OCI-LY7 (cell line): ENCODE data around the gene CLASP2. TPM values are rescaled to one million over a fixed set of nuclear protein-coding genes. Genes with fewer than 3 reads are reported as not detected.
"Not testable (repeated sequence)": the region's sequence is repeated elsewhere in the genome, so short reads cannot be mapped to it uniquely, and the experiment has no call there.

ENCODE experiments used
- BruUV-seq: library from RNA; stranded (reverse); fragments of 400-500 nt; replicated peaks from 2 replicates; lab custom pipeline; 2021; lab: Mats Ljungman, UMichigan
- CTCF ChIA-PET: fragments of 300-600 bp; sonication (Branson Sonifier 250); formaldehyde crosslinking; loops from one replicate; lab custom pipeline; 2022; ENCODE audit warnings: antibody characterized with exemption; ENCODE audit not compliant: unreplicated experiment; lab: Charles Lee
- POLR2A ChIA-PET: fragments of 300-600 bp; sonication (Branson Sonifier 250); formaldehyde crosslinking; loops from one replicate; lab custom pipeline; 2022; ENCODE audit warnings: antibody characterized with exemption; lab: Charles Lee
- DNase-seq: peaks from one replicate; pipeline ENCODE4 v3.0.0-alpha.2; 2015; ENCODE audit warnings: low spot score
- H2AFZ ChIP-seq: fragments of 200-600 bp; sonication (generic), shearing (Covaris generic); 2 replicates; pipeline ENCODE4 v1.6.1; 2014; ENCODE audit warnings: mild to moderate bottlenecking, antibody characterized with exemption, low read length, moderate library complexity
- H3K27ac ChIP-seq: fragments of 200-600 bp; sonication (generic); 2 replicates; pipeline ENCODE4 v1.5.1; 2014; ENCODE audit warnings: mixed run types, low read depth, mild to moderate bottlenecking, moderate library complexity, low read length, inconsistent platforms; ENCODE audit not compliant: poor library complexity, severe bottlenecking
- H3K36me3 ChIP-seq: fragments of 200-600 bp; sonication (generic); 2 replicates; pipeline ENCODE4 v1.6.1; 2014; ENCODE audit warnings: mild to moderate bottlenecking, antibody characterized with exemption, low read length, moderate library complexity, mixed read lengths; ENCODE audit not compliant: insufficient read depth
- H3K4me1 ChIP-seq: fragments of 200-600 bp; sonication (generic); 2 replicates; pipeline ENCODE4 v1.5.1; 2014; ENCODE audit warnings: mild to moderate bottlenecking, low read length; ENCODE audit not compliant: insufficient read depth, poor library complexity, severe bottlenecking
- H3K4me2 ChIP-seq: fragments of 200-600 bp; sonication (generic); 2 replicates; pipeline ENCODE4 v1.6.1; 2014; ENCODE audit warnings: mild to moderate bottlenecking, low read length
- H3K4me3 ChIP-seq: fragments of 200-600 bp; sonication (generic); 2 replicates; pipeline ENCODE4 v1.5.1; 2014; ENCODE audit warnings: mild to moderate bottlenecking, low read depth, low read length; ENCODE audit not compliant: poor library complexity, severe bottlenecking
- H3K79me2 ChIP-seq: fragments of 200-600 bp; sonication (generic); 2 replicates; pipeline ENCODE4 v1.6.1; 2016; ENCODE audit warnings: low read depth, mild to moderate bottlenecking, low read length, moderate library complexity, mixed read lengths; ENCODE audit not compliant: insufficient read depth
- H3K9me2 ChIP-seq: fragments of 200-600 bp; sonication (generic); 2 replicates; pipeline ENCODE4 v1.6.1; 2016; ENCODE audit warnings: mild to moderate bottlenecking, low read length, mixed read lengths; ENCODE audit not compliant: insufficient read depth
- H3K9me3 ChIP-seq: fragments of 200-600 bp; sonication (generic); 2 replicates; pipeline ENCODE4 v1.6.1; 2014; ENCODE audit warnings: mild to moderate bottlenecking, mixed run types, low read length, mixed read lengths
- H4K20me1 ChIP-seq: fragments of 200-600 bp; sonication (generic); 2 replicates; pipeline ENCODE4 v1.6.1; 2014; ENCODE audit warnings: mild to moderate bottlenecking, antibody characterized with exemption, low read length, moderate library complexity, mixed read lengths; ENCODE audit not compliant: insufficient read depth
- EZH2phosphoT487 ChIP-seq: fragments of 200-600 bp; sonication (generic); IDR thresholded peaks from 2 replicates; pipeline ENCODE4 v1.6.1; 2018; ENCODE audit warnings: low read depth, borderline replicate concordance, mild to moderate bottlenecking, mixed run types, antibody characterized with exemption, low read length, moderate library complexity, mixed read lengths
- intact Hi-C: fragments of 100-400 bp; cut with micrococcal nuclease; formaldehyde crosslinking; loops from one replicate; pipeline ENCODE4 v1.10.0; 2022; ENCODE audit not compliant: unreplicated experiment
- total RNA-seq, 2 experiments: library from RNA; depleted of rRNA in 1 of 2; stranded (reverse); fragments of >200 nt in 1 of 2; shearing (Covaris generic) in 1 of 2; gene quantifications; 2 replicates each; pipeline ENCODE4 v1.2.3, GENCODE V29; 2014 to 2022
- TF ChIP-seq, protein P1 (sequence below): fragments of 200-600 bp; sonication (generic); conservative IDR thresholded peaks from 2 replicates; pipeline ENCODE4 v1.5.1; 2014; ENCODE audit warnings: mild to moderate bottlenecking, antibody characterized with exemption, low read length, moderate library complexity, mixed read lengths

The CLASP2 gene
- total RNA-seq, 2 experiments from 2014 or later, result 95.5 to 99.1 TPM

DNA sequence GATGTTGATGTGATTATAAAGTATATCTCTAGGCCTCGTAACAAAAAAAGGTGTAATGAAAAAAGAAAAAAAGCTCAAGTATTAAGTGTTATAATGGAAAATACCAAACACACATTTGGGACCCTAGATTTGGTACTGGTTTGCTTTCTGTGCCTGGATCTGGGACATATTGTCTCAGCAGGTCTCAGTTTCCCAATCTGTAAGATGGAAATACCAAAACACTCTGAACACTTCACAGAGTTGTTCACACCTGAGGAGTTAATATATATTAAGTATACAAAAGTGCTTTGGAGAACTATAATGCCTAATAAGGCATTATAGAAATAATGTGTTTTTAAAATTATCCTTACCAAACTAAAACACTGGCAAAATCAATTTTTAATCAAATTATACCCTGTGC lies 60.0 kb downstream of the CLASP2 start:
- H3K79me2 ChIP-seq, result peaks cover 56% of the 10 kb centered on the region; the same call in 1 of the 2 replicates
- H3K9me3 ChIP-seq, result no peaks in the 10 kb centered on the region
- peak overlapping the region; percentile 61 for H3K4me3 ChIP-seq
- TF ChIP-seq, protein P1, sequence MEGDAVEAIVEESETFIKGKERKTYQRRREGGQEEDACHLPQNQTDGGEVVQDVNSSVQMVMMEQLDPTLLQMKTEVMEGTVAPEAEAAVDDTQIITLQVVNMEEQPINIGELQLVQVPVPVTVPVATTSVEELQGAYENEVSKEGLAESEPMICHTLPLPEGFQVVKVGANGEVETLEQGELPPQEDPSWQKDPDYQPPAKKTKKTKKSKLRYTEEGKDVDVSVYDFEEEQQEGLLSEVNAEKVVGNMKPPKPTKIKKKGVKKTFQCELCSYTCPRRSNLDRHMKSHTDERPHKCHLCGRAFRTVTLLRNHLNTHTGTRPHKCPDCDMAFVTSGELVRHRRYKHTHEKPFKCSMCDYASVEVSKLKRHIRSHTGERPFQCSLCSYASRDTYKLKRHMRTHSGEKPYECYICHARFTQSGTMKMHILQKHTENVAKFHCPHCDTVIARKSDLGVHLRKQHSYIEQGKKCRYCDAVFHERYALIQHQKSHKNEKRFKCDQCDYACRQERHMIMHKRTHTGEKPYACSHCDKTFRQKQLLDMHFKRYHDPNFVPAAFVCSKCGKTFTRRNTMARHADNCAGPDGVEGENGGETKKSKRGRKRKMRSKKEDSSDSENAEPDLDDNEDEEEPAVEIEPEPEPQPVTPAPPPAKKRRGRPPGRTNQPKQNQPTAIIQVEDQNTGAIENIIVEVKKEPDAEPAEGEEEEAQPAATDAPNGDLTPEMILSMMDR, result no peak
- TF ChIP-seq EZH2phosphoT487, result no peak
- peaks cover 10% of the 10 kb centered on the region for H3K36me3 ChIP-seq
- H3K4me2 ChIP-seq, result peak overlapping the region; percentile 84
- peaks cover 40% of the 10 kb centered on the region for H3K4me1 ChIP-seq
- POLR2A ChIA-PET, result interaction anchor here (0.5 to 3.1 kb wide), 12 partner anchors 9 to 761 kb away, joined by 3 to 28 read pairs (median 6); partner anchors contain the start of gene PDCD6IP
- CTCF ChIA-PET, result interaction anchor here (2.1 kb wide), 1 partner anchor 141 kb away, joined by 6 read pairs; the partner anchor contains the start of gene PDCD6IP
- intact Hi-C loops, result loop anchor here (2.0 kb wide), 2 partner anchors 141 to 217 kb away; partner anchors contain the start of genes PDCD6IP and UBP1
- BruUV-seq, result no TSS peak
- no peak overlapping the region for H2AFZ ChIP-seq
- H3K9me2 ChIP-seq, result no peaks in the 10 kb centered on the region
- no peak overlapping the region for H3K27ac ChIP-seq
- no peaks in the 10 kb centered on the region for H4K20me1 ChIP-seq
- no peak for DNase-seq

DNA sequence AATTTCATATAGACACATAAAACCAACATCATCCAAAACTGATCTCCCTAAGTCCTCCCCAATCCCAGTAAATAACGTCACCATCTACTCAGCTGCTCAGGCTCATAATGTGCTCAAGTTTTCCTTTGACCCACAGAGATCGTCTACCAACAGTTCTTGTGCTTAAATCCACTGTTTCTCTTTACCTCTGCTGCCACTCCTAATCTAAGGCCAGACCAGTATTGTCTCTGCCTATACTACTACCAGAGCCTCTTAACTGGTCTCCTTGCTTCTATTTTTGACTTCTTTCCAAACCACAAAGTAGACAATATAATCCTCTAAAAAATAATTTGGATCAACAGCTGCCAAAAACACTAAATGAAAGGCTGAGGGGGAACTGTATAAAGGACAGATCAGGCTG lies 65.3 kb downstream of the CLASP2 start:
- ChIA-PET CTCF (no interaction called here), POLR2A (interaction anchor here (0.7 kb wide), 1 partner anchor 288 kb away, joined by 3 read pairs; no protein-coding TSS in a partner anchor)
- intact Hi-C loops, result no loop called here
- no peak overlapping the region for H3K4me3 ChIP-seq
- peaks cover 9% of the 10 kb centered on the region for H4K20me1 ChIP-seq
- TF ChIP-seq, protein P1, result no peak
- no peak for TF ChIP-seq EZH2phosphoT487
- H3K36me3 ChIP-seq, result no peaks in the 10 kb centered on the region
- DNase-seq, result no peak
- no peak overlapping the region for H2AFZ ChIP-seq
- no peaks in the 10 kb centered on the region for H3K9me2 ChIP-seq
- no peaks in the 10 kb centered on the region for H3K9me3 ChIP-seq
- peaks cover 37% of the 10 kb centered on the region; the same call in 1 of the 2 replicates for H3K79me2 ChIP-seq
- no peak overlapping the region for H3K27ac ChIP-seq
- H3K4me1 ChIP-seq, result peaks cover 2% of the 10 kb centered on the region
- BruUV-seq, result no TSS peak
- no peak overlapping the region for H3K4me2 ChIP-seq

DNA sequence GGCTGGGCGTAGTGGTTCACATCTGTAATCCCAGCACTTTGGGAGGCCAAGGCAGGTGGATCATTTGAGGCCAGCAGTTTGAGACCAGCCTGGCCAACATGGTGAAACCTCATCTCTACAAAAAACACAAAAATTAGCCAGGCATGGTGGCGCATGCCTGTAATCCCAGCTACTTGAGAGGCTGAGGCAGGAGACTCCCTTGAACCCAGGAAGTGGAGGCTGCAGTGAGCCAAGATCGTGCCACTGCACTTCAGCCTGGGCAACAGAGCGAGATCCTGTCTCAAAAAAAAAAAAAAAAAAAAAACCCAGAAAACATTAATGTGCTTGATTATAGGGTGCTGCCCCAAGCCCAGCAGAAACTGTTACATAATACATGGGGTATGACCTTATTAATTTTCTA lies 67.0 kb downstream of the CLASP2 start:
- H2AFZ ChIP-seq, H4K20me1 ChIP-seq, intact Hi-C loops, H3K4me2 ChIP-seq, H3K4me1 ChIP-seq, H3K36me3 ChIP-seq, H3K27ac ChIP-seq, BruUV-seq, H3K9me2 ChIP-seq, H3K4me3 ChIP-seq, DNase-seq, CTCF ChIA-PET, POLR2A ChIA-PET, H3K9me3 ChIP-seq: not testable (repeated sequence)
- peaks cover 21% of the 10 kb centered on the region; the same call in 1 of the 2 replicates for H3K79me2 ChIP-seq
